ENCODE data around the gene TIMP3.

DNA sequence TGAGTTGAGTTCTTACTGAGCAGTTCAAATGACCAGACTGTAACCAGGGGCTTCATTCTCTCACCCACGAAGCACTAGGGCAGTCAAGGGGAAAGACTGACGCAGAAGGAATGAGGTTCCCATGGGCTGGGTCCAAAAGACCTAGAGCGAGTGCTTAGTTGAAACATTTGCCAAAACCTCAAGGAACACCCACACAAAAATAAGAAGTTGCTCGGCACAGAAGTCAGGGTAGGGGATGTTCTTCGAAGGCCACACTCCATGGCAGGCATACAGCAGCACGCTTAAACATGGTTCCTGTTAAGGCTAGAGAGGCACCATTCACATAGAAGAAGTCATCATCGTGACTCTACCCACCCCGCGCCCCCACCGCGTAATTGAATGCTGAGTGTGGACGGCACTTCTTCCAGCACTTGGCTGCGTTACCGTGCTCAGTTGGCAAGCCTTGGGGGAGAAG lies 52.9 kb downstream of the TIMP3 start:
- TF ChIP-seq, protein P1, sequence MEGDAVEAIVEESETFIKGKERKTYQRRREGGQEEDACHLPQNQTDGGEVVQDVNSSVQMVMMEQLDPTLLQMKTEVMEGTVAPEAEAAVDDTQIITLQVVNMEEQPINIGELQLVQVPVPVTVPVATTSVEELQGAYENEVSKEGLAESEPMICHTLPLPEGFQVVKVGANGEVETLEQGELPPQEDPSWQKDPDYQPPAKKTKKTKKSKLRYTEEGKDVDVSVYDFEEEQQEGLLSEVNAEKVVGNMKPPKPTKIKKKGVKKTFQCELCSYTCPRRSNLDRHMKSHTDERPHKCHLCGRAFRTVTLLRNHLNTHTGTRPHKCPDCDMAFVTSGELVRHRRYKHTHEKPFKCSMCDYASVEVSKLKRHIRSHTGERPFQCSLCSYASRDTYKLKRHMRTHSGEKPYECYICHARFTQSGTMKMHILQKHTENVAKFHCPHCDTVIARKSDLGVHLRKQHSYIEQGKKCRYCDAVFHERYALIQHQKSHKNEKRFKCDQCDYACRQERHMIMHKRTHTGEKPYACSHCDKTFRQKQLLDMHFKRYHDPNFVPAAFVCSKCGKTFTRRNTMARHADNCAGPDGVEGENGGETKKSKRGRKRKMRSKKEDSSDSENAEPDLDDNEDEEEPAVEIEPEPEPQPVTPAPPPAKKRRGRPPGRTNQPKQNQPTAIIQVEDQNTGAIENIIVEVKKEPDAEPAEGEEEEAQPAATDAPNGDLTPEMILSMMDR (IDR thresholded peaks at IDR 0.05), result no peak
- TF ChIP-seq POLR2A (IDR thresholded peaks at IDR 0.05) (no peak), EP300 (IDR thresholded peaks at IDR 0.05) (no peak)
